Measurements from ENCODE around the gene OR4K2.
"Not testable (repeated sequence)": the region's sequence is repeated elsewhere in the genome, so short reads cannot be mapped to it uniquely, and the experiment has no call there.

OR4K2 gene, protein sequence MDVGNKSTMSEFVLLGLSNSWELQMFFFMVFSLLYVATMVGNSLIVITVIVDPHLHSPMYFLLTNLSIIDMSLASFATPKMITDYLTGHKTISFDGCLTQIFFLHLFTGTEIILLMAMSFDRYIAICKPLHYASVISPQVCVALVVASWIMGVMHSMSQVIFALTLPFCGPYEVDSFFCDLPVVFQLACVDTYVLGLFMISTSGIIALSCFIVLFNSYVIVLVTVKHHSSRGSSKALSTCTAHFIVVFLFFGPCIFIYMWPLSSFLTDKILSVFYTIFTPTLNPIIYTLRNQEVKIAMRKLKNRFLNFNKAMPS

GRCh38 chr14:19874842-19875241, at the start of gene OR4K2:
TSS of gene OR4K2 (plus strand) at chr14:19875142. CDS start at chr14:19876268, 1,126 bp downstream.
- in situ Hi-C loops (cut with MboI; ENCODE audit: low sequenced_read_pairs), result no loop called here

- in situ Hi-C loops (cut with MboI; ENCODE audit: low sequenced_read_pairs), result not testable (repeated sequence)
These were observed 47.2 kb upstream of the OR4K2 start for GRCh38 chr14:19827626-19828244.

DNA sequence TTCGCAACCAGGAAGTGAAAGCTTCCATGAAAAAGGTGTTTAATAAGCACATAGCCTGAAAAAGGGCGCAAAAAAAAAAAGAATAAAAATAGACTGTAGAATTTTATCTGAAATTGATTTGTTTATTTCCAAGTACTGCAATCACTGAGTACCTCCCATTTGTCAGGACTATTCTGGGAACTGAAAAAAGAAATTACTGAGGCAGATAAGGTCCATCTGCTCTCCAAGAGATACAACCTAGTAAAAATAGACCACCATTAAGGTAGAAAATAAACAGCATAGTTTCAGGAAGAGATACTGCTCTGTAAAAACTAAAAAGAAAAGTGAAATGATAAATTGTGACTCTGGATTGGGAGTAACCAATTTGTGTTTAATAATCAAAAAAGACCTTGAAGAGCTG, 46.6 kb upstream of the OR4K2 start:
- in situ Hi-C loops (cut with MboI; ENCODE audit: low sequenced_read_pairs), result no loop called here

DNA sequence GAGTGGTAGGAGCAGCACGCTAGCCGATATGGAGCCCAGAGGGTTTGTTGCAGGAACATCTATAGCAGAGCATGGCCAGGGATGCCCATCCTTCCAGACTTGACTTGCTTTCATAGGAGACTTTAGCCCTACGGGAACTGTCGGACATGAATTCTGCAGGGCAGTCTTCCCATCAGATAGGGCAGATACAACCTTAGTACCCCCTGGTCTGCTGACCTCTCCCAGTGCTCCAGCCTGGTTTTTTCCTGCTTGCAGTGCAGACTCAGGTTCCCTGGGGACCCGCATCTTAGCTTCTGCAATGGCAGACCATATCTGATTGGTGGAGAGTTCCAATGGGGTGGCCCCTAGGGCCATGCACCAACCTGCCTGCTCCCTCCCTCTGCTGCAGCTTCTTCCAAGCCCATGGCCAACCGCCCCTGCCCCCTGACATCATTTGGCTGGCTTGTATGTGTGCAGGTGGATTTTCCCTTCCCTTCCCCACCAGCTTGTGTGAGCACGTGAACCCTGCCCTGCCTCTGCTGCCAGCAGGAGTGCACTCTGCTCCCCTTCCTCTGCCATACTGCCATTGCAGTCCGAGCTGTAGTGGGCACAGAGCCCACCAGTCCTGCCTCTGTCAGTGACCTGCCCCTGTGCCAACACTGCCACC, 40.6 kb upstream of the OR4K2 start:
- in situ Hi-C loops (cut with MboI; ENCODE audit: low sequenced_read_pairs), result not testable (repeated sequence)

GRCh38 chr14:19838433-19838832, 36.5 kb upstream of the OR4K2 start:
- in situ Hi-C loops (cut with MboI; ENCODE audit: low sequenced_read_pairs), result no loop called here

GRCh38 chr14:19851365-19851764, 23.6 kb upstream of the OR4K2 start:
- in situ Hi-C loops (cut with MboI; ENCODE audit: low sequenced_read_pairs), result no loop called here

DNA sequence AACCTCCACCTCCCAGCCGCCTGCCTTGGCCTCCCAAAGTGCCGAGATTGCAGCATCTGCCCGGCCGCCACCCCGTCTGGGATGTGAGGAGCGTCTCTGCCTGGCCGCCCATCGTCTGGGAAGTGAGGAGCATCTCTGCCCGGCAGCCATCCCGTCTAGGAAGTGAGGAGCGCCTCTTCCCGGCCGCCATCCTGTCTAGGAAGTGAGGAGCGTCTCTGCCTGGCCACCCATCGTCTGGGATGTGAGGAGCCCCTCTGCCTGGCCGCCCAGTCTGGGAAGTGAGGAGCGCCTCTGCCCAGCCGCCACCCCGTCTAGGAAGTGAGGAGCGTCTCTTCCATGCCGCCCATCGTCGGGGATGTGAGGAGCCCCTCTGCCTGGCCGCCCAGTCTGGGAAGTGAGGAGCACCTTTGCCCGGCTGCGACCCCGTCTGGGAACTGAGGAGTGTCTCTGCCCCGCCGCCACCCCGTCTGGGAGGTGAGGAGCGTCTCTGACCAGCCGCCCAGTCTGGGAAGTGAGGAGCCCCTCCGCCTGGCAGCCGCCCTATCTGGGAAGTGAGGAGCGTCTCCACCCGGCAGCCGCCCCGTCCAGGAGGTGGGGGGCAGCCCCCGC, 8.8 kb upstream of the OR4K2 start:
- in situ Hi-C loops (cut with MboI; ENCODE audit: low sequenced_read_pairs), result not testable (repeated sequence)

DNA sequence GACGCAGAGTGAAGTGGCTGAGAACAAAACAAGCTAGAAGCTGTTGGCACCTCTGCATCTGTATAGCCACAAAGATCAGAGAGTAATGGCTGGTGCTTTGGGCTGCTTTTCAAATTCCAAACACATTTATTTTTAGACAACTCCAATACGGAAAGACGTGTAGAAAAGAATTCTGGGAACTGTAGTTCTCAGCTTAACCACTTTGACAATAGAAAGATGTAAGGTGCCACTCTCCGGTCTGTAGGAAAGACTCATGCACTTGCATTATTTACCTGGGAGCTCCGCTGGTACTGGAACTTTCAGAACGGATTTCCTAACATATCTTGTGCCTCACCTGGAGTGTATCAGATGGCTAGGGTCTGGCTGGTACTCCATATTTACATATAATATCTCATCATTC, 1.8 kb upstream of the OR4K2 start:
- in situ Hi-C loops (cut with MboI; ENCODE audit: low sequenced_read_pairs), result no loop called here

GRCh38 chr14:19878029-19878642, 3.2 kb downstream of the OR4K2 start:
- in situ Hi-C loops (cut with MboI; ENCODE audit: low sequenced_read_pairs), result no loop called here

- in situ Hi-C loops (cut with MboI; ENCODE audit: low sequenced_read_pairs), result no loop called here
These were observed 20.3 kb downstream of the OR4K2 start for GRCh38 chr14:19895282-19895681.

- in situ Hi-C loops (cut with MboI; ENCODE audit: low sequenced_read_pairs), result no loop called here
These were observed 26.1 kb downstream of the OR4K2 start for GRCh38 chr14:19900999-19901398.

DNA sequence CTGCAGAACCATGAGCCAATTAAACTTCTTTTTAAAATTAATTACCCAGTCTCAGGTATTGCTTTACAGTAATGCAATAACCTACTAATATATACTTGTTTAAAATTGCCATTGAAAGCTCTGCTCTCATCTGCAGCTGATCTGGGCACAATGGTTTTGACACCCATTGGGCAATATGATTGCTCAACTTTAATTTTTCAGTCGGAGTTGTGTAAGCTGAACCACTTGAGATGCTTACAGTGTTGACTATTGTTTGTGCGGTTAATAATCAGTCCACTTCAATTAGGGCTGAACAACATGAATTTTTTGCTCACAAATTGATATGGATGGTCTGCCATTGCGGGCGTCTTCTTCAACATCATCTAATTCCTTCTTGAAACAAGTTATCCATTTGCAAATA, 27.5 kb downstream of the OR4K2 start:
- in situ Hi-C loops (cut with MboI; ENCODE audit: low sequenced_read_pairs), result no loop called here

GRCh38 chr14:19906665-19907064, 31.7 kb downstream of the OR4K2 start:
- in situ Hi-C loops (cut with MboI; ENCODE audit: low sequenced_read_pairs), result no loop called here

GRCh38 chr14:19911114-19911513, 36.2 kb downstream of the OR4K2 start:
- in situ Hi-C loops (cut with MboI; ENCODE audit: low sequenced_read_pairs), result no loop called here

- in situ Hi-C loops (cut with MboI; ENCODE audit: low sequenced_read_pairs), result no loop called here
These were observed 42.3 kb downstream of the OR4K2 start for GRCh38 chr14:19917243-19917642.

DNA sequence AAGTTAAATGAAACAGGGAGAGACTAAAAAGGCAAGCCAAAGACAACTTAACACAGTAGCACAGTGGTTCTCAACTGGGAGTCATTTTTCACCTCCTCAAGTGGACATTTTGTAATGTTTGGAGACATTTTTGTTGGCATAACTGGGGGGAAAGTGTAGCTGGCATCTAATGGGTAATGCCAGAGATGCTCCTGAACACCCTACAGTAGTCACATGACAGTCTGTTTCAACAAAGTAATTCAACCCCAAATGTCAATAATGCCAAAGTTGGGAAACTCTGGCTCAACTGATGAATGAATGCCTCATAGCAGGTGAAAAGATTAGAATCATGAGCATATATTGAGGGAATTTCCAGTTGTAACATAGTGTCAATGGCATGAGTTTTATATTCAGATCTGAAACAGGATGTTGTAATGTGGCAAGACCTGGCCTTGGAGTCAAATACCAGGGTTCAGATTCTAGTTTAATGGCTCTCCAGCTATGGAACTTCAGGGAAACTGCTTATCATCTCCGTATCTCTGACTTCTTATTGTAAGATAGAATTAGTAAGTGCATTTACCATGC, 43.1 kb downstream of the OR4K2 start:
- in situ Hi-C loops (cut with MboI; ENCODE audit: low sequenced_read_pairs), result no loop called here

- in situ Hi-C loops (cut with MboI; ENCODE audit: low sequenced_read_pairs), result no loop called here
These were observed 43.8 kb downstream of the OR4K2 start for GRCh38 chr14:19918553-19919264.

DNA sequence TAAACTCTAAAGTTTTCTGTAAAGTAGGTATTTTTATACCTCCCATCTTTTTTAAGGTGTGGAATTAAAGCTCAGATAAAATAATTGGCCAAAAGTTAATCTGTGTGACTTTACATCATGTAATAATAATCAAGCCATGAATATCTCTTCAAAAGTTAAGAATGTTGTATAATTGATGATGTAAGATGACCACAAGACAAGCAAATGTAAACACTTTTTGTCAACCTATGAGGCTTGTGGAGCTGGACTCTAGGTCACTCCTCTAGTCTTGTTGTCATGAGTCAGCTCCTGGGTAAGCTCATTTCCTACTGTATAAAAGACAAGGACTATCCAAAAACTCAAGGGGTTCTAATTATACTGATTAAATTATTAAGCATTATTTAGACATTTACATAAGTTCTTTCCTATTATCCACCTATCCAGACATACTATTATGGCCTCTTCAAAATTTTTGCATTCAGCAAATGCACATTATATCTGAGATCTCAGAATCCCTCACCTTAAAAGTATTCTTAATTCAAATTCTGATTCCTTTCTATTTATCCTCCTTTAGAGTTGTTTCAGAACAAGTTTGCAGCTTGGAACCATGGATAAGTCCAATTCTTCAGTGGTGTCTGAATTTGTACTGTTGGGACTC, 45.2 kb downstream of the OR4K2 start, which contains the start of gene OR4K5:
OR4K5 (plus strand) TSS at position 587 of the 637 bp plus-strand sequence; CDS start at position 587, 0 bp downstream.
- in situ Hi-C loops (cut with MboI; ENCODE audit: low sequenced_read_pairs), result no loop called here

DNA sequence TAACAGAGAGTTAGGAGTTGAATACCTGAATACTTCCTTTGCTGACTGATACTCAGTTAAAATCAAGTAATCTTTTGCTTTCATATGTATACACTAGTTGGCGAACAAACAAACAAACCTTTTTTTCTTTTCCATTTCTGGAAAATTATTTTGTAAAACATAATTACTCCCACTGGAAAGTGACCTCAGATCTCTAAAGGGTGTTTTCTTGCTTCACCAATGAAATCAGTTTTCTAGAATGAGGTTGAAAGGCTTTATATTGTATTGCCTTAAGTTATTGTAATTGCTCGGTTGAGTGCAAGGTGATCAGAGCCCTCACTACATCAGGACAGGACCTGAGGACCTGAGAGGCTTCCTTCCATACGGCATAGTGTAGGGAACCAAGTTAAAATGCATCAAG, 55.7 kb downstream of the OR4K2 start, which contains the start of gene OR4K1:
OR4K1 (plus strand) TSS at position 301 of the 400 bp plus-strand sequence. CDS start 4,750 bp downstream, outside the sequence.
- in situ Hi-C loops (cut with MboI; ENCODE audit: low sequenced_read_pairs), result no loop called here
